Keratinocyte (primary cell): Measurements from ENCODE around the gene SUPT16H.

ENCODE experiments used
- CTCF ChIP-seq, 3 experiments: IDR thresholded peaks in 1 of 3; conservative IDR thresholded peaks in 1 of 3; optimal IDR thresholded peaks in 1 of 3; 2 replicates in 2 of 3; 3 replicates in 1 of 3; pipeline versions ENCODE3 to v1.5.1; 2011; ENCODE audit warnings: low read length in 3 of 3, mild to moderate bottlenecking in 3 of 3, moderate library complexity in 2 of 3, control low read depth in 1 of 3, inconsistent platforms in 1 of 3; ENCODE audit not compliant: insufficient read depth in 2 of 3; ENCODE audit errors: extremely low read depth in 1 of 3
- EZH2 ChIP-seq: IDR thresholded peaks from one replicate; pipeline ENCODE4 v1.6.1; 2012; ENCODE audit warnings: inconsistent platforms, mild to moderate bottlenecking, low read length, moderate library complexity

DNA sequence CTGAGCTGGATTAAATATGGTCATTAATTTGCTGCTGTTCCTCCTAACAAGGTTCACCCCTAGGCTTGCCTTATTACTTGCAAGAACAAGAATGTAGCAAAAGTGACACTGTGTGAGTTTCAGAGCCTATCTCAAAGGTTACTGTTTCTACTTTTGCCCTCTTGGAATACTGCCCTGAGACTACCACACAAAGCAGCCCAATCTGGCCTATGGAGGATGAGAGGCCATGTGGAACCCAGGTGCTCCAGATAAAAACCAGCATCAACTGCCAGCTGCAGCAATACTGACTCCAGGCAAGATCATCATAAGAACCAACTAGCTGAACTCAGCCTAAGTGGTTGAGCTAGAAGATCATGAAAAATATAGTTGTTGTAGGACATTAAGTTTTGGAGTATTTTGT, 22.4 kb upstream of the SUPT16H start:
- TF ChIP-seq CTCF (optimal IDR thresholded peaks at IDR 0.05 in 1 of 3, IDR thresholded peaks at IDR 0.05 in 1 of 3, conservative IDR thresholded peaks at IDR 0.05 in 1 of 3; ENCODE audit: extremely low read depth in 1 of 3, insufficient read depth in 2 of 3, low read length in 3 of 3) = no peak
- TF ChIP-seq EZH2 = no peak
